Activated CD4-positive, alpha-beta T cell treated with anti-CD3 and anti-CD28 coated beads, Interleukin-2, Interleukin-6, amounts not matched to agents 100 ng/mL and 50 ng/mL, durations not matched to agents 16 hours and 8 hours (primary cell): ENCODE measurements around the gene LRCH1.

ENCODE experiments used
- DNase-seq: peaks from one replicate; pipeline ENCODE4 v3.0.0-alpha.2; 2020

The LRCH1 gene

DNA sequence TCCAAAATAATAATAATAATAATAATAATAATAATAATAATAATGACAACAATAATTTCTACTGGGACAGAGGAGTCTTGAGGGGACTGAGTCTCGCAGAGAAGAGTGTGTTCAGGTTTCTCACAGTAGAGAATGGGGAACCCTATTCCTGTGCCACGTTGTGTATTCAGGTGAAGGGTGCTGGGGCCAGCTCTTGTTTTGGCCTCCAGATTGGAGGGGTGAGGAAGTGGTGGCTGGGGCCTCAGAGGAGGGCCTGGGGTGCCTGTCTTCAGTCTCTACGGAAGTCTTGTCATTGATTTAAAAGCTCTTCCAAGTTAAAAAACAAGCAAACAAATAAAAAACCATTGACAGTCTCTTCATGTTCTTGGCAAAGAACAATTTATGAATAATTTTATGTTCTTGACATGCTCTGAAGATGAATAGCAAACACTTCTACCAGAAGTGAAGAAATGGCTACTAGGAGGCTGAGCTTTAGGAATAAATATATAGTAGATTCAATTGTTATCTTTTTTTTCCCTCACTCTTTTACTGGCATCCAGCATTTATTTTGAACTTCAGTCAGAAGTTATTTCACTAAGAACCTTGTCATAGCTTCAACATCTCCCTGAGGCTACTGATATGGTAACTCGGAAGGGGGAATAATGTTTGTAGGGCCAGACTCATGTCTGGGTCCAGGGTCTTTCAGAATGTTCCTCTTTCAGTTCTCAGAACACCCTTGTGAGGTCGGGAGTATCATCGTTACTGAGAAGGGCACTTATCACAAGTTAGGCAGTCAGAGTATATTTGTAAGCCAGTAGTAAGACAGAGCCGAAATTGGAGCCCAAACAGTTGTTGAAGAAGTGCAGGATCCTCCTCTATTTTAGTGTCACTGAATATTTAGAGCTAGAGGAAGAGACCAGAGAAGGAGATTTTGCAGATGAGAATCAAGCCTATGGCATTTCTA, 13.1 kb downstream of the LRCH1 start:
- no peak for DNase-seq

GRCh38 chr13:46567671-46568070, 14.7 kb downstream of the LRCH1 start:
- DNase-seq, result no peak

DNA sequence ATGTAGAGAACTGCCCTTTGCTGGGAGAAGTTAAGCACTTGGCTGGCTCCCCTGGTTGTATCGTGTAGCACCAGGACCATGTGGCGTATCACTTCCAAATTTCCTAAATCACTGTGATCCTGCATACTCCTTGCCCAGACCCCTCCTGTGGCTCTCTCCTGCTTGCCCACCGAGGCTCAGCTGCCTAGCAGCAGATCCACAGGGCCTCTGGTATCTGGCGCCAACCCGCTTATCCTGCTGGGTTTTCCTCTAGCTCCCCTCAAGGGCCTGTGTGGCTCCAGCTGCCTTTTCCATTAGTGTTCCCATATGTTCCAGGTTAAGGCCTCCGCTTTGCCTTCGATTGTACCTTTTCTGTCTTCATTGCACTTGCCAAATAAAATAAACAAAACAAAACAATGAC, 16.5 kb downstream of the LRCH1 start:
- DNase-seq, result no peak

DNA sequence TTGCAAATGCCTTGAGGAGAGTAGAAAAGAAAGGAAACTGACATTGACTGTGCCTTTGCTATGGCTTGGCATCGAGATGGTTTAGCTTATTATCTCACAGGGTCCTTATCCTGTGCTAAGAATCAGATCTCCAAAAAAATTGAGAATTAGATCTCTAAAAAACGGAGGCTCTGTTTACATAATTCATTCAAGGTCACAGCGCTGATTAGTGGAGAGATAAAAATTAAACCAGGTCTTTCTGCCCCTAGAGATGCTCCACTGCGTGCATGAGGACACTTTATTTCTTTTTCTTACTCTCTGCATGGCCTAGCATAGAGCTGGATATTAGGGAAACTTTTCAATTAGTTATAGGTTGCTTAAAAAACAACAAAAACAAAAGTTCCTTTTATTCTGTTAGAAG, 17.3 kb downstream of the LRCH1 start:
- DNase-seq, result no peak

DNA sequence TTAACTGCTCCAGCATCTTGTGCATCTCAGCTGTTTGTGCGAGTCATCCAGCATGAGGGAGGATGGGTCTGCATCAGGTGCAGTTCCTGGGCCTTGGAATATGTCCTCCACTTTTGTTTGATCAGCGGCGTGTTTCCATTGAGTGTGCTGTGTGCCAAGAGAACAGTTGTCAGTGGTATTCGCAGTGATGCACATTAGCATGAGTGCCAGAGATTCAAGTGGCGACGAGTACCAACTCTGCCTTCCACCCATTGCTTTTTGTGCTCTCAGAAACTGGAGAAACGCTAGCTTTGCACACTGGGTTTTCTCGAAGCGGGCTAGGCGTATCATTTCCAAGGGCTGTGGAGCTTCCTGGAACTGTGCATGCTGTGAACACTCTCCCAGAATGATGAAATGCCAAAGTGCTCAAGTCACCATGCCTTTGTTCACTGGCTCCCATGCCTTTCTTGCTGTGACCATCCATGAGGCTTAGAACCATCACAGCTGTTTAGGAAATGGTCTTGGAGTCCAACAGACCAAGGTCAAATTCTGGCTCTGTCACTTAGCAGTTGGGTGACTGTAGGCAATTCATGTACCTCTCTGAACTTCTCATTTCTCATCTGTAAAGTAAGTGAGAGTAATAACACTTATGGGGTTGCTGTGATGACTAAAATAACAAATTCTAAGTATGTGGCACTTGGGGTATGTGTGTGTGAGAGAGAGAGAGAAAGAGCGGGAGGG, 18.4 kb downstream of the LRCH1 start:
- peak; percentile 61 for DNase-seq

- no peak for DNase-seq
Observed at GRCh38 chr13:46571909-46572595, 19.1 kb downstream of the LRCH1 start.

- no peak for DNase-seq
Observed at GRCh38 chr13:46572752-46573431, 19.9 kb downstream of the LRCH1 start.

DNA sequence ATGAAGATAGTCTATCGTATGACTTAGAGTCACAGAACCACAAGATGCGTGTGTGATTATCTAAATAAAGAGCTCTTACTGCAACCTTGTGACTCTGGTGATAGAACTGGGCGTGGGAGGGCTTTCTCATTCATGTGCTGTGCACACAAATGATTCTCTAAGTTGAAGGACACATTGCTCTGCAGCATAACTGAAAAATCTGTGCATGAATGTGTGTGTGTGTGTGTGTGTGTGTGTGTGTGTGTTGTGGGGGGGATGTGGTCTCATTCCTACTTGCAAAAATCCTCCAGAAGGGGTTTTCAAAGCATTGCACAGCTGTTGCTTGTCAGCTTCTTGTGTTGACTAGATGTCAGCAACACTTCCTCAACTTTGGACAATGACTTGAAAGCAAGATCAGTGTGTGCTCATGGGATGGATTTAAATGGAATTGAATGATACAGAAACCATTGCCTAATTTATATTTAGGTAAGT, 22.4 kb downstream of the LRCH1 start:
- DNase-seq, result no peak

- no peak for DNase-seq
Observed at GRCh38 chr13:46575818-46576221, 22.9 kb downstream of the LRCH1 start.

DNA sequence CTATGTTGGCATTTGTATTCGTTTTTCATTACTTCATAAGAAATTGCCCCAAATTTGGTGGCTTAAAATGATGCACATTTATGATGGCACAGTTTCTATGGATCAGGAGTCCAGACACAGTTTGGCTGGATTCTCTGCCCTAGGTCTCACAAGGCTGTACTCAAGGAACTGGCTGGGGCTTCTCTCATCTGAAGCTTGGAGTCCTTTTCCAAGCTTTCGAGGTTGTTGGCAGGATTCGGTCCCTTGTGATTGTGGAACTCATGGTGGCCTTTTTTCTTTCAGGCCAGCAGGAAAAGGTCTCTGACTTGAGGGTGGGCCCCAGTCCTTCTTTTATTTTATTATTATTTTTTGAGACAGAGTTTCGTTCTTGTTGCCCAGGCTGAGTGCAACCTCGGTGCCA, 23.8 kb downstream of the LRCH1 start:
- no peak for DNase-seq

DNA sequence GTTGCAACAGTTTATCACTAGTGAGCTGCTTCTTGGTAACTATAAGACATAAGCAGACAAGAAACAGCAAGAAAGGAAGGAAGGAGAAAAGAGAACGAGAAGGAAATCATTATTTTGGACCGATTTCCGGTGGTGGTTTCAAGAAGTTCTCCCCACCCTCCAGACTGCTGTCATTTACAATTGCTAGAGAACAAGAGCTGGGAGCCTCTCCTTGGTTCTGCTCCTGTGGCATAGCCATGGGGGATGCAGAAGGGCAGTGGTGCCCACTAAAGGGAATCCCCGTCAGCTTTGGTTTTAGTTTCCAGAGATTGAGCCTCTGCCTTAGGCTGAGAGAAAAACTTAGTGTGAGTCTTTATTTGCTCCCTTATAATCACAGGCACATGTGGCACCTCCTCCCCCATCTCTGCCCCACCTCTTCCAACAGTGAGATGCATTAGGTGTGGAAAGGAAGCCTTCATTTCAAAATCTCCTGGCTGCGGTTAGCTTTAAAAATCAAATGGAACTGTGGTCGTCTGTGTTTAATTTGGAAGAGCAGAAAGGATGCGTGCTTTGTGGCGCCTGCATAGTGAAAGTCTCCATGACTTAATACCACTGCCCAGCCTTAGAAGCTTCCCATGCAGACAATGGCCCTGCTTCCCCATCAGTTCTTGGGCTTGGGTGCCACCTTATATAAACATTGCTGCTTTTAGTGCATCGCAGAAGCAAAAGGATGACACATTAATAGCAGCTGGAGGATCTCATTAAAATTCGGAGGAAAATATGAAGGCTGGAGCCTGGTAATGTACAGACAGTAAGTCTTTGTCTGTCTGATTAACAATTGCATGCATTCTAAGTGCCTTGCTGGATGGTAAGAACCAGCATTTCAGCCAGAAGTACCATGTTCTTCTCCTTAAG, 25.0 kb downstream of the LRCH1 start:
- DNase-seq, result no peak

- DNase-seq, result no peak
Observed at GRCh38 chr13:46578590-46578975, 25.6 kb downstream of the LRCH1 start.

DNA sequence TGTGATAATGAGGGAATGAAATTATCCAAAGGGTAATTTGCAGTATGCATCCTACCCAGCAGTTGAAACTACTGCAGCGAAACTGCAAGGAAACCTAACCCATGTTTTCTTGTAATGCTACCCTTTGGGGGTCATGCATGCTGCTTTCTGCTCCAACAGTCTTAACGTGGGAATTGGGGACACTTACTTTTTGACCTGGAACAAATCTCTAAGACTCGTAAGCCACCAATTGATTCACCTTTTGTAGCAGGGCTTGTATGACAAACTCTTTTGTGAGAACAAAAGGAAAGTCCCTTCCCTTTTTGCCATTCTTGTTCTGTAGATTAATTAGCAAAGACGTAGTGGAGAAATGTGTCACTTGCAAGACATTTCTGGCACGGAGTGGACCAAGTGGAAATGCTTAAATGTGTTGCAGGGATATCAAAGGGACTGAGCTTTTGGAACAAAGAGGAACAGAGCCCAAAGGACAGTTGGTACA, 27.4 kb downstream of the LRCH1 start:
- no peak for DNase-seq

- DNase-seq, result no peak
Observed at GRCh38 chr13:46582190-46582589, 29.2 kb downstream of the LRCH1 start.

- no peak for DNase-seq
Observed at GRCh38 chr13:46586751-46587514, 34.0 kb downstream of the LRCH1 start.

DNA sequence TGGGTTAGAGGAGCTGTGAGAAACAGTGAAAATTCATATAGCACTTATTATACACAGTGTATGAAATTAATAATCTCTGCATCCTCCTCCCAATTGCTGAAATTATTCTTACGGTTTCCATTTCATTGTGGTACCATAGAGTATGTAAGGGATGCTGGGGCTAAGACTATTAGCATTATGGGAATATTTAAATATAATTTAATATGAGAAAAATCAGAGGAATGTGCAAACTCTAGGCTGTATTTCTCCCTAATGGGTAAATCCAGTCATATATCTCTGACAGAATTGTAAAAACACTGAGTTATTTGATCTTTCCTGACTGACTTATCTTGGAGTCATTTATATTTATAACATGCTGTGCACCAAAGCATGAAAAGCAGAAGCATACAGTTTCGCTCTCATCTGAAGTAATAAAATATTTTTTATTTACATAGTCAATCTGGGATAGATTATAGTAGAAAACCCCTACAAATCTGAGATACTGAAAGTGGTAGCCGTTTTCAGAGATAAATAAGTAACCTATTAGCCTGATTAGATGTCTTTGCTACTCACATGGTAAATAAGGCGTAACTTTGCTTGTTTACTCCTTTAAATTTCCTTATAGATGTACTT, 34.9 kb downstream of the LRCH1 start:
- DNase-seq, result no peak

DNA sequence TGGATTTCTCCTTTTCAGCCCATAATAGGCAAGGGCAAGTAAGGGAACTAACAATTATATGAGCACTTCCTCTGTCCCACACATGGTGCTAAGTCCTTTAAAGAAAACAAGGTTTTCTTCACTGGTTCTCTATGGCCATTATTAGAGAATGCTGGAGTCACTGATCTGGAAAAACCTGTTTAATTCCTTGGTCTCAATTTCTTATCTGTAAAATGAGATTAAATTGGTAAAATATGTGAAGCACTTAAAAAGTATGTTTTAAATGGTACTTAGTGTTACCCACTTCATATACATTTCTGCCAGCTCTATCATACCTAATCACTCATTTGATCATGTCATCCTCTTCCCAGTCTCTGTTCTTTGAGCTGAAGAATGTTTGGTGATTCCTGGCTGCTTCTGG, 39.4 kb downstream of the LRCH1 start:
- DNase-seq, result no peak

GRCh38 chr13:46593398-46593797, 40.4 kb downstream of the LRCH1 start:
- peak; percentile 81 for DNase-seq

- DNase-seq, result no peak
Observed at GRCh38 chr13:46594374-46595078, 41.6 kb downstream of the LRCH1 start.
